ENCODE measurements around the gene ZNF335.

Gene ZNF335

GRCh38 chr20:45953672-45954071, 18.3 kb downstream of the ZNF335 start:
- TF ChIP-seq ZFX (IDR thresholded peaks at IDR 0.05) = no peak
- no peak for TF ChIP-seq CTCF (conservative IDR thresholded peaks at IDR 0.05)
- no peak overlapping the region for H3K27ac ChIP-seq

- TF ChIP-seq CTCF (conservative IDR thresholded peaks at IDR 0.05) (no peak), ZFX (IDR thresholded peaks at IDR 0.05) (no peak)
- no peak overlapping the region for H3K27ac ChIP-seq
These were observed 19.1 kb downstream of the ZNF335 start for GRCh38 chr20:45952861-45953260.

- TF ChIP-seq ZFX (IDR thresholded peaks at IDR 0.05) = no peak
- TF ChIP-seq CTCF (conservative IDR thresholded peaks at IDR 0.05) = no peak
- H3K27ac ChIP-seq = no peak overlapping the region
These were observed 19.8 kb downstream of the ZNF335 start for GRCh38 chr20:45951925-45952834.

- TF ChIP-seq CTCF (conservative IDR thresholded peaks at IDR 0.05) = no peak
- no peak for TF ChIP-seq ZFX (IDR thresholded peaks at IDR 0.05)
- no peak overlapping the region for H3K27ac ChIP-seq
These were observed 21.7 kb downstream of the ZNF335 start for GRCh38 chr20:45950330-45950646.

- TF ChIP-seq ZFX (IDR thresholded peaks at IDR 0.05) = no peak
- TF ChIP-seq CTCF (conservative IDR thresholded peaks at IDR 0.05) = no peak
- H3K27ac ChIP-seq = no peak overlapping the region
These were observed 22.3 kb downstream of the ZNF335 start for GRCh38 chr20:45949542-45950329.

- no peak overlapping the region for H3K27ac ChIP-seq
- TF ChIP-seq CTCF (conservative IDR thresholded peaks at IDR 0.05) = no peak
- no peak for TF ChIP-seq ZFX (IDR thresholded peaks at IDR 0.05)
These were observed 23.1 kb downstream of the ZNF335 start for GRCh38 chr20:45948742-45949541.
